CD4-positive, alpha-beta T cell treated with Interleukin-1 beta for 1 hour (primary cell): ENCODE data around the gene ZNF438.
A peak's percentile ranks its signal among the peaks of the same experiment; 100 is the strongest.
"Not testable (repeated sequence)": the region's sequence is repeated elsewhere in the genome, so short reads cannot be mapped to it uniquely, and the experiment has no call there.

Source experiments
- DNase-seq, 2 donors: peaks; one replicate each; pipeline ENCODE4 v3.0.0-alpha.2; 2020 to 2022

ZNF438 gene

GRCh38 chr10:31039006-31039405, 7.3 kb upstream of the ZNF438 start:
- DNase-seq, result not testable (repeated sequence)

- no peak for DNase-seq
These were observed 6.1 kb upstream of the ZNF438 start for GRCh38 chr10:31037749-31038148.

- DNase-seq, result no peak
These were observed 4.5 kb upstream of the ZNF438 start for GRCh38 chr10:31036209-31036608.

GRCh38 chr10:31035266-31035798, 3.7 kb upstream of the ZNF438 start:
- no peak for DNase-seq

- DNase-seq, result no peak
These were observed 2.6 kb upstream of the ZNF438 start for GRCh38 chr10:31034098-31034909.

GRCh38 chr10:31033147-31033546, 1.5 kb upstream of the ZNF438 start:
- DNase-seq, result no peak

- DNase-seq, result peak; percentile 94 to 96
These were observed 830 bp upstream of the ZNF438 start for GRCh38 chr10:31032258-31033132.

GRCh38 chr10:31031205-31031557, 484 bp downstream of the ZNF438 start:
- DNase-seq, result no peak

- DNase-seq, result no peak
These were observed 865 bp downstream of the ZNF438 start for GRCh38 chr10:31030800-31031199.

- DNase-seq, result no peak
These were observed 1.4 kb downstream of the ZNF438 start for GRCh38 chr10:31030260-31030659.

- DNase-seq, result no peak
These were observed 3.6 kb downstream of the ZNF438 start for GRCh38 chr10:31028081-31028480.

- not testable (repeated sequence) for DNase-seq
These were observed 5.4 kb downstream of the ZNF438 start for GRCh38 chr10:31026279-31026678.

- DNase-seq, result no peak
These were observed 6.5 kb downstream of the ZNF438 start for GRCh38 chr10:31025142-31025541.

GRCh38 chr10:31023558-31023957, 8.1 kb downstream of the ZNF438 start:
- DNase-seq, result no peak

GRCh38 chr10:31020209-31020608, 11.5 kb downstream of the ZNF438 start:
- DNase-seq, result no peak

- DNase-seq, result no peak
These were observed 12.7 kb downstream of the ZNF438 start for GRCh38 chr10:31018962-31019361.

- DNase-seq, result no peak
These were observed 13.3 kb downstream of the ZNF438 start for GRCh38 chr10:31018356-31018750.

- DNase-seq, result no peak
These were observed 13.9 kb downstream of the ZNF438 start for GRCh38 chr10:31017534-31018355.

GRCh38 chr10:31014161-31014875, 17.3 kb downstream of the ZNF438 start:
- no peak for DNase-seq

GRCh38 chr10:31013331-31013730, 18.3 kb downstream of the ZNF438 start:
- DNase-seq, result no peak

GRCh38 chr10:31011665-31012022, 20.0 kb downstream of the ZNF438 start:
- no peak for DNase-seq

GRCh38 chr10:31011017-31011664, 20.5 kb downstream of the ZNF438 start:
- DNase-seq, result no peak
